Posterior cingulate gyrus (tissue), 11 donors: ENCODE measurements around the gene PISD.

ENCODE experiments used
- DNase-seq, 10 donors: peaks; one replicate each; pipeline versions ENCODE4 v3.0.0 to v3.0.0-alpha.2; 2020 to 2021; ENCODE audit warnings: mixed read lengths in 3 of 10
- intact Hi-C: fragments of 100-400 bp; cut with DNase I; formaldehyde crosslinking; loops from one replicate; pipeline ENCODE4 v1.15.1; 2023

The PISD gene

GRCh38 chr22:31653944-31654343, 8.1 kb downstream of the PISD start:
- intact Hi-C loops: no loop called here
- DNase-seq: no peak

- intact Hi-C loops: no loop called here
These were observed 8.9 kb downstream of the PISD start for GRCh38 chr22:31652911-31653684.

GRCh38 chr22:31652088-31652487, 9.9 kb downstream of the PISD start:
- intact Hi-C loops: no loop called here
- no peak for DNase-seq

More at GRCh38 chr22:31652911-31653684, 8.9 kb downstream of the PISD start:
- DNase-seq: no peak

- no peak for DNase-seq
- intact Hi-C loops: no loop called here
These were observed 10.4 kb downstream of the PISD start for GRCh38 chr22:31651664-31652063.

GRCh38 chr22:31650391-31650790, 11.6 kb downstream of the PISD start:
- intact Hi-C loops: no loop called here
- no peak for DNase-seq

- intact Hi-C loops: no loop called here
- peak in 1 of 10 donors; percentile 22 for DNase-seq
These were observed 14.3 kb downstream of the PISD start for GRCh38 chr22:31647523-31648320.

GRCh38 chr22:31647066-31647465, 14.9 kb downstream of the PISD start:
- no peak for DNase-seq
- intact Hi-C loops: no loop called here

GRCh38 chr22:31646186-31647019, 15.6 kb downstream of the PISD start:
- intact Hi-C loops: no loop called here

GRCh38 chr22:31639436-31640039, 22.5 kb downstream of the PISD start:
- intact Hi-C loops: loop anchor here (10.0 kb wide), 2 partner anchors 145 to 295 kb away; partner anchors contain the start of genes PATZ1 and SFI1
- DNase-seq: peak in 1 of 10 donors; percentile 39

More at GRCh38 chr22:31646186-31647019, 15.6 kb downstream of the PISD start:
- peak in 1 of 10 donors; percentile 1 for DNase-seq

GRCh38 chr22:31637891-31638618, 24.0 kb downstream of the PISD start:
- intact Hi-C loops: loop anchor here (10.0 kb wide), 2 partner anchors 143 to 293 kb away; partner anchors contain the start of genes PATZ1 and SFI1
- DNase-seq: peak in 3 of 10 donors; percentile 65 to 84 (median 69)

GRCh38 chr22:31637447-31637890, 24.5 kb downstream of the PISD start:
- intact Hi-C loops: loop anchor here (10.0 kb wide), 2 partner anchors 143 to 293 kb away; partner anchors contain the start of genes PATZ1 and SFI1
- DNase-seq: peak in 3 of 10 donors; percentile 53 to 75 (median 61)

GRCh38 chr22:31635638-31636306, 26.2 kb downstream of the PISD start:
- peak in 1 of 10 donors; percentile 34 for DNase-seq
- intact Hi-C loops: loop anchor here (10.0 kb wide), 2 partner anchors 141 to 291 kb away; partner anchors contain the start of genes PATZ1 and SFI1

- peak in 1 of 10 donors; percentile 48 for DNase-seq
- intact Hi-C loops: loop anchor here (10.0 kb wide), 2 partner anchors 137 to 287 kb away; partner anchors contain the start of genes PATZ1 and SFI1
These were observed 30.6 kb downstream of the PISD start for GRCh38 chr22:31631436-31631835.

GRCh38 chr22:31630331-31631329, 31.4 kb downstream of the PISD start:
- peak; percentile 56 to 96 (median 72) for DNase-seq
- intact Hi-C loops: loop anchor here (10.0 kb wide), 2 partner anchors 136 to 286 kb away; partner anchors contain the start of genes PATZ1 and SFI1

- intact Hi-C loops: loop anchor here (10.0 kb wide), 2 partner anchors 135 to 285 kb away; partner anchors contain the start of genes PATZ1 and SFI1
- peak in 1 of 10 donors; percentile 76 for DNase-seq
These were observed 32.3 kb downstream of the PISD start for GRCh38 chr22:31629741-31630184.

- DNase-seq: peak in 1 of 10 donors; percentile 71
These were observed 32.9 kb downstream of the PISD start for GRCh38 chr22:31628969-31629708.

More at GRCh38 chr22:31628969-31629708, 32.9 kb downstream of the PISD start:
- intact Hi-C loops: no loop called here
